Fibroblast of lung (primary cell): ENCODE measurements around the gene TBC1D22A. TPM values are rescaled to one million over a fixed set of nuclear protein-coding genes. Genes with fewer than 3 reads are reported as not detected.
"Not testable (repeated sequence)": the region's sequence is repeated elsewhere in the genome, so short reads cannot be mapped to it uniquely, and the experiment has no call there.

Experiments used
- DNase-seq, 2 donors: peaks; one replicate each; pipeline versions ENCODE4 v3.0.0 to v3.0.0-alpha.2; 2010; ENCODE audit warnings: low read depth in 2 of 2
- H2AFZ ChIP-seq: 2 replicates; pipeline ENCODE4 v1.5.1; 2012; ENCODE audit warnings: low read length, control low read depth, inconsistent platforms
- H3K27ac ChIP-seq: 2 replicates; pipeline ENCODE4 v1.5.1; 2011; ENCODE audit warnings: low read length, control low read depth; ENCODE audit not compliant: insufficient read depth
- H3K27me3 ChIP-seq: 2 replicates; pipeline ENCODE4 v1.5.1; 2011; ENCODE audit warnings: mild to moderate bottlenecking, low read length; ENCODE audit not compliant: control insufficient read depth, insufficient read depth
- H3K36me3 ChIP-seq: 2 replicates; pipeline ENCODE4 v1.5.1; 2011; ENCODE audit warnings: low read length; ENCODE audit not compliant: control insufficient read depth, insufficient read depth
- H3K4me1 ChIP-seq: 2 replicates; pipeline ENCODE4 v1.5.1; 2011; ENCODE audit warnings: low read length; ENCODE audit not compliant: control insufficient read depth, insufficient read depth; ENCODE audit errors: extremely low read depth
- H3K4me2 ChIP-seq: 2 replicates; pipeline ENCODE4 v1.5.1; 2011; ENCODE audit warnings: low read length, control low read depth; ENCODE audit not compliant: insufficient read depth; ENCODE audit errors: extremely low read depth
- H3K4me3 ChIP-seq, 4 experiments: fragments of 200-600 bp in 1 of 4; sonication (generic) in 1 of 4; replicated peaks in 1 of 4; 2 replicates each; pipeline ENCODE4 v1.5.1; 2011 to 2016; ENCODE audit warnings: low read length in 4 of 4, low read depth in 3 of 4, mild to moderate bottlenecking in 3 of 4, control low read depth in 2 of 4, inconsistent platforms in 1 of 4, mixed read lengths in 1 of 4; ENCODE audit not compliant: insufficient read depth in 1 of 4; ENCODE audit errors: control extremely low read depth in 1 of 4
- H3K79me2 ChIP-seq: 2 replicates; pipeline ENCODE4 v1.5.1; 2012; ENCODE audit warnings: mild to moderate bottlenecking, low read length, inconsistent platforms; ENCODE audit not compliant: control insufficient read depth, insufficient read depth
- H3K9ac ChIP-seq: 2 replicates; pipeline ENCODE4 v1.5.1; 2011; ENCODE audit warnings: mild to moderate bottlenecking, low read length, control low read depth; ENCODE audit not compliant: insufficient read depth
- H3K9me3 ChIP-seq: 2 replicates; pipeline ENCODE4 v1.5.1; 2012; ENCODE audit warnings: low read depth, low read length; ENCODE audit not compliant: control insufficient read depth, insufficient read depth
- H4K20me1 ChIP-seq: 2 replicates; pipeline ENCODE4 v1.5.1; 2011; ENCODE audit warnings: low read length; ENCODE audit not compliant: control insufficient read depth, insufficient read depth; ENCODE audit errors: extremely low read depth
- EZH2 ChIP-seq: IDR thresholded peaks from 2 replicates; pipeline ENCODE4 v1.5.1; 2012; ENCODE audit warnings: low read length, control low read depth, mild to moderate bottlenecking; ENCODE audit errors: missing control alignments
- polyA plus RNA-seq, 2 donors: library from polyadenylated mRNA; depleted of rRNA in 1 of 2; stranded (reverse) in 1 of 2; unstranded in 1 of 2; fragments of >200 nt; gene quantifications; 2 replicates each; pipeline ENCODE4 v1.2.1, GENCODE V29; 2011 to 2012; ENCODE audit warnings: missing spikeins in 1 of 2
- total RNA-seq: library from RNA; depleted of rRNA; stranded (reverse); fragments of >200 nt; gene quantifications from 2 replicates; pipeline ENCODE4 v1.2.1, GENCODE V29; 2014
- TF ChIP-seq, protein P1 (sequence below), 2 donors: IDR thresholded peaks in 1 of 2; conservative IDR thresholded peaks in 1 of 2; 1 replicate in 1 of 2; 2 replicates in 1 of 2; pipeline ENCODE4 v1.5.1; 2011 to 2012; ENCODE audit warnings: low read length in 2 of 2, control low read depth in 1 of 2, inconsistent platforms in 1 of 2, low read depth in 1 of 2, mild to moderate bottlenecking in 1 of 2

TBC1D22A gene
- total and polyA plus RNA-seq, 2 donors (not counting 1 experiment from before 2014, with no cell fraction given), result 11.6 to 17.6 TPM

DNA sequence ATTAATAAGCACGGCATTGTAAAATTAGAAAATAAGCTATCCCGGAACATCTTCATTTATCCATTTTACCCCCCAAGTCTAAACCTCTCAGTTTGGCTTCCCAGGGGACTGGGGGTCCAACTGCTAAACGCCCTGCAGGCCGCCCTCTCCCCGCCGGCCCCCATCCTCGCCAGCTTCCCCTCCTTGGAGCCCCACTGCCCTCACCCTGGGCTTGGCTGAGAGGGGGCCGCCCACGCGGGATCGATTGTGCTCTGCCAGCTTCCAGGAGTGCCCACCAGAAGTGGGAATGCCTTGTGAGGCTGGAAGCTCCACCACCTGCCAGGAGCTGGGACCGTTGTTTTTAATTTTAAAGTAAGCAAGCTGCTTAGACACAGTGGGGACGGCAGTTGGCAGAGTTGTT is 353.5 kb downstream of the TBC1D22A start:
- DNase-seq, result no peak
- Histone ChIP-seq H2AFZ (no peak overlapping the region), H3K27me3 (no peaks in the 10 kb centered on the region), H3K4me2 (no peak overlapping the region), H3K79me2 (no peaks in the 10 kb centered on the region), H3K4me1 (no peaks in the 10 kb centered on the region), H3K9me3 (no peaks in the 10 kb centered on the region), H3K4me3 (no peak overlapping the region), H3K27ac (no peak overlapping the region), H4K20me1 (no peaks in the 10 kb centered on the region), H3K36me3 (no peaks in the 10 kb centered on the region), H3K9ac (no peak overlapping the region)
- no peak for TF ChIP-seq EZH2
- TF ChIP-seq, protein P1, sequence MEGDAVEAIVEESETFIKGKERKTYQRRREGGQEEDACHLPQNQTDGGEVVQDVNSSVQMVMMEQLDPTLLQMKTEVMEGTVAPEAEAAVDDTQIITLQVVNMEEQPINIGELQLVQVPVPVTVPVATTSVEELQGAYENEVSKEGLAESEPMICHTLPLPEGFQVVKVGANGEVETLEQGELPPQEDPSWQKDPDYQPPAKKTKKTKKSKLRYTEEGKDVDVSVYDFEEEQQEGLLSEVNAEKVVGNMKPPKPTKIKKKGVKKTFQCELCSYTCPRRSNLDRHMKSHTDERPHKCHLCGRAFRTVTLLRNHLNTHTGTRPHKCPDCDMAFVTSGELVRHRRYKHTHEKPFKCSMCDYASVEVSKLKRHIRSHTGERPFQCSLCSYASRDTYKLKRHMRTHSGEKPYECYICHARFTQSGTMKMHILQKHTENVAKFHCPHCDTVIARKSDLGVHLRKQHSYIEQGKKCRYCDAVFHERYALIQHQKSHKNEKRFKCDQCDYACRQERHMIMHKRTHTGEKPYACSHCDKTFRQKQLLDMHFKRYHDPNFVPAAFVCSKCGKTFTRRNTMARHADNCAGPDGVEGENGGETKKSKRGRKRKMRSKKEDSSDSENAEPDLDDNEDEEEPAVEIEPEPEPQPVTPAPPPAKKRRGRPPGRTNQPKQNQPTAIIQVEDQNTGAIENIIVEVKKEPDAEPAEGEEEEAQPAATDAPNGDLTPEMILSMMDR (conservative IDR thresholded peaks at IDR 0.05 in 1 of 2, IDR thresholded peaks at IDR 0.05 in 1 of 2; ENCODE audit: low read depth in 1 of 2, low read length in 2 of 2), result no peak

DNA sequence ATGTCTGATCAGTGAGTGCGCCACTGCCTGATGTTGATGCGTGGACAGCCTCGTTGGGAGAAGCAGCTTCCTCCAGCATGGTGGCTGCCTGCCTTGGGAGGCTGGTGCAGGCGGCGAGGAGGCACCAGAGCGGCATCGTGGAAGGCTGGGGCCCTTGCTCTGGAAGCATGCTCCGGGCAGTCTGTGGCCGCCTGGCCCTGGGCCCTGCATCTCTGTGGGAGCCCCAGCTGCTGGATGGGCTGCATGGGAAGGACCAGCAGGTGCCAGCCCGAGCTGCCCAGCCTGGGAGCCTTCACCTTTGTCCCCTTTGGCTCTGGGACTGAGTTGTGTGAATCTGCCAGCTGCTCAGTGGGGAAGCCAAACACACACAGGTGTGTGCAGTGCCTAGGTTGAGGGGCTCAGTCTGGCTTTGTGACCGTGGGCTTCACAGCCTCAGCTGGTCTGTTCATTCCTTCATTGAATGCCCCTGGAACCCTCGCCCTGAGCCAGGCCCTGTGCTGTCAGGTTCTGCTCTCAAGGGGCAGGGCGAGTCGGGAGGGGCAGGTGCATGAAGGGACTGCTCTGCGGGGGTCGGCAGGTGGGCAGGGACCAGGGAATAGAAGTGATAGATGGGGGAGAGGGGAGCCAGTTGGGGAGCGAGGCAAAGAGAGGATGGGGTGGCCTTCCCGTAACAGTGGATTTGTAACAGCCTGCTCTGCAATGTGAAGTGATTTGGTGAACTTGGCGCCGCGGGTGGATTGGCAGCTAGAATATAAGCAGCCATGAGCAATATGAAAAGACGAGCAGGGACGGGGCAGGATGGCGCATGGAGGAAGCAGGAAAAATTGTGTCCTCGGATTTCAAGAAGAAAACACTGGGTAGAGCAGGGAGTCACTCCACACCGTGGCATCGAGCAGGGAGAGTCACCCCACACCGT is 354.2 kb downstream of the TBC1D22A start:
- no peaks in the 10 kb centered on the region for H3K4me1 ChIP-seq
- no peak overlapping the region for H3K9ac ChIP-seq
- TF ChIP-seq, protein P1 (conservative IDR thresholded peaks at IDR 0.05 in 1 of 2, IDR thresholded peaks at IDR 0.05 in 1 of 2; ENCODE audit: low read depth in 1 of 2, low read length in 2 of 2), result no peak
- TF ChIP-seq EZH2, result no peak
- no peak for DNase-seq
- H3K27me3 ChIP-seq, result no peaks in the 10 kb centered on the region
- H3K9me3 ChIP-seq, result no peaks in the 10 kb centered on the region
- H3K4me2 ChIP-seq, result no peak overlapping the region
- H3K36me3 ChIP-seq, result no peaks in the 10 kb centered on the region
- H3K4me3 ChIP-seq, result no peak overlapping the region
- no peak overlapping the region for H2AFZ ChIP-seq
- no peaks in the 10 kb centered on the region for H4K20me1 ChIP-seq
- H3K27ac ChIP-seq, result no peak overlapping the region
- H3K79me2 ChIP-seq, result no peaks in the 10 kb centered on the region

DNA sequence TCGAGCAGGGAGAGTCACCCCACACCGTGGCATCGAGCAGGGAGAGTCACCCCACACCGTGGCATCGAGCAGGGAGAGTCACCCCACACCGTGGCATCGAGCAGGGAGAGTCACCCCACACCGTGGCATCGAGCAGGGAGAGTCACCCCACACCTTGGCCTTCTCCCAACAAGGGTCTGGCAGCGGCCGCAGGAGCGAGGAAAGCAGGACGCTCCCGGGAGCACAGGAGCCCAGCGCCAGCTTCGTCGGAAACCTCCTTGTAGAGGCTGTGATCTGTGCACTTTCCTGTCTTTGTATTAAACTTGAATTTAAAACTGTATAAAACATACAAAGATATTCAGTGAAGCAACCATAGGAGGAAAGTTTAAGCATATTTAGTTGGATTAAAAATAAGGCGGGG is 355.0 kb downstream of the TBC1D22A start:
- DNase-seq, result not testable (repeated sequence)

More for the DNA sequence above, 355.0 kb downstream of the TBC1D22A start:
- H4K20me1 ChIP-seq, H3K4me2 ChIP-seq, H3K27ac ChIP-seq, H3K9me3 ChIP-seq, H3K79me2 ChIP-seq, H3K36me3 ChIP-seq, H3K4me1 ChIP-seq, H3K9ac ChIP-seq, H3K4me3 ChIP-seq, H3K27me3 ChIP-seq, H2AFZ ChIP-seq: not testable (repeated sequence)
